ENCODE measurements around the gene GRAMD1A. TPM values are rescaled to one million over a fixed set of nuclear protein-coding genes. Genes with fewer than 3 reads are reported as not detected.
A peak's percentile ranks its signal among the peaks of the same experiment; 100 is the strongest.
"Not testable (repeated sequence)": the region's sequence is repeated elsewhere in the genome, so short reads cannot be mapped to it uniquely, and the experiment has no call there.

GRAMD1A gene
- total RNA-seq, 1 donor from 2014 or later = 79.6 TPM

DNA sequence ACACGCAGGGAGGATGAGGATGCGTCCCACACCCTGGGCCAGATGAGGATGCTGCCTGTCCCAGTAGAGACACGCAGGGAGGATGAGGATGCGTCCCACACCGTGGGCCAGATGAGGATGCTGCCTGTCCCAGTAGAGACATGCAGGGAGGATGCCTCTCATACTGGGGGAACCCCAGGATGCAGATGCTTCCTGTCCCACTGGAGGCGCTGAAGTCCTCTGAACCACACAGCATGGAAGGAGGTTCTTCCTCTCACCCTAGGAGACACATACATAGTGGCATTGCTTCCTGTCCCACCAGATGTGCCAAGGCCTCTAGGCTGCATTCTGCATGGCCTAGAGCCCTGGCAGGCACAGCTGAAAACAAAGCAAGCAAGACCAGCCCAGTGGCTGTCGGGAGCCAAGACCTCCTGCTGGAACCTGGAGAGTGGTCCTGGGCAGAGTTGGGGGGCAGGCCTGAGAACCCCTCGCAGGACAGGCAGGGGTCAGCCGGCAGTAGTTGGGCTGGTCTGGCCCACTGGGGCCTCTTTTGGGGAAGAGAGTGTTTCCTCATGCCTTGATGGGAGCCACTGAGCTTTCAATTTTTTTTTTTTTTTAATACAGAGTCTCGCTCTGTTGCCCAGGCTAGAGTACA is 45.7 kb downstream of the GRAMD1A start:
- peak; percentile 46 for TF ChIP-seq CTCF (conservative IDR thresholded peaks at IDR 0.05)
- Mint-ChIP-seq H3K36me3 (no peaks in the 10 kb centered on the region), H3K4me3 (no peak overlapping the region), H3K9me3 (no peaks in the 10 kb centered on the region), H3K27ac (no peak overlapping the region), H3K4me1 (ENCODE audit: unreplicated experiment) (peaks cover 12% of the 10 kb centered on the region), H3K27me3 (no peaks in the 10 kb centered on the region)
- no peak for DNase-seq (ENCODE audit: extremely low spot score, unreplicated experiment)

GRCh38 chr19:35046461-35046860 is 46.3 kb downstream of the GRAMD1A start:
- H3K4me3 Mint-ChIP-seq = no peak overlapping the region
- H3K9me3 Mint-ChIP-seq = no peaks in the 10 kb centered on the region
- H3K27me3 Mint-ChIP-seq = no peaks in the 10 kb centered on the region
- TF ChIP-seq CTCF (conservative IDR thresholded peaks at IDR 0.05) = no peak
- H3K4me1 Mint-ChIP-seq (ENCODE audit: unreplicated experiment) = peaks cover 12% of the 10 kb centered on the region
- no peaks in the 10 kb centered on the region for H3K36me3 Mint-ChIP-seq
- H3K27ac Mint-ChIP-seq = no peak overlapping the region
- no peak for DNase-seq (ENCODE audit: extremely low spot score, unreplicated experiment)

DNA sequence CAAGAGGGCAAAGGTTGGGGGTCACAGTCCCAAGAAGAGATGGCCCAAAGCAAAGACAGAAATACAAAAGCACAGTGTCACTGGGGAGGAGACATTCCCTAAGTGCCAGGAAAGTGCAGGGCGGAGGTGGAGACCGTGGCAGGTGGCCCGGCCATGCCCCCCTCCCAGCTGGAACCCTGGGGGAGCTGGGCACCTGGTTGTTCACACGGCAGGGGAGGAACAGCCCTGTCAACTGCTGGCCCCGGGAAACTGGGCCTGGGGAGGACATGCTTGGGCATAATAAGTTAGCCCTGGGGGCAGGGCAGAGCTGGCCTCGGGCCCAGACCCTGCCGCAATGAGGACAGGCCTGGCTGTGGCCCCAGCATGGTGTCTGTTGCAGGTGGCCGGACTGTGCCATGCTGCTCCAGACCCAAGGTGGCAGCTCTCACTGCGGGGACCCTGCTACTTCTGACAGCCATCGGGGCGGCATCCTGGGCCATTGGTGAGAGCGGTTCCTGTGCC is 48.8 kb downstream of the GRAMD1A start:
- Mint-ChIP-seq H3K36me3 (no peaks in the 10 kb centered on the region), H3K9me3 (no peaks in the 10 kb centered on the region), H3K4me1 (ENCODE audit: unreplicated experiment) (peaks cover 11% of the 10 kb centered on the region), H3K27me3 (no peaks in the 10 kb centered on the region), H3K4me3 (no peak overlapping the region), H3K27ac (no peak overlapping the region)
- TF ChIP-seq CTCF (conservative IDR thresholded peaks at IDR 0.05) = no peak
- no peak for DNase-seq (ENCODE audit: extremely low spot score, unreplicated experiment)

- no peaks in the 10 kb centered on the region for H3K27me3 Mint-ChIP-seq
- TF ChIP-seq CTCF (conservative IDR thresholded peaks at IDR 0.05) = no peak
- no peaks in the 10 kb centered on the region for H3K9me3 Mint-ChIP-seq
- no peak overlapping the region for H3K27ac Mint-ChIP-seq
- no peak overlapping the region for H3K4me3 Mint-ChIP-seq
- peaks cover 6% of the 10 kb centered on the region for H3K4me1 Mint-ChIP-seq (ENCODE audit: unreplicated experiment)
- no peaks in the 10 kb centered on the region for H3K36me3 Mint-ChIP-seq
- DNase-seq (ENCODE audit: extremely low spot score, unreplicated experiment) = no peak
Measured at GRCh38 chr19:35049456-35049855, 49.3 kb downstream of the GRAMD1A start.

GRCh38 chr19:35050662-35051061 is 50.5 kb downstream of the GRAMD1A start:
- not testable (repeated sequence) for H3K27ac Mint-ChIP-seq; H3K4me1 Mint-ChIP-seq (ENCODE audit: unreplicated experiment); H3K9me3 Mint-ChIP-seq; DNase-seq (ENCODE audit: extremely low spot score, unreplicated experiment); H3K4me3 Mint-ChIP-seq; H3K27me3 Mint-ChIP-seq; H3K36me3 Mint-ChIP-seq

DNA sequence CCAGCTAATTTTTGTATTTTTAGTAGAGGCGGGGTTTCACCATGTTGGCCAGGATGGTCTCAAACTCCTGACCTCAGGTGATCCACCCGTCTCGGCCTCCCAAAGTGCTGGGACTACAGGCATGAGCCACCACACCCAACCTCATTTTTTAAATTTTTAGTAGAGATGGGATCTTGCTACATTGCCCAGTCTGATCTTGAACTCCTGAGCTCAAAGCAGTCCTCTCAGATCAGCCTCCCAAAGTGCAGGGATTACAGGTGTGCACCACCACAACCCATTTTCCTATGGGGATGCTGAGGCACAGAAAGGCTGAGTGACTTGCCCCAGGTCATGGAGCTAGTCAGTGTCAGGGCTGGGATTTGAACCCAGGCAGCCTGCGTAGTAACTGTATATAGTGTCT is 51.1 kb downstream of the GRAMD1A start:
- H3K4me1 Mint-ChIP-seq (ENCODE audit: unreplicated experiment); H3K36me3 Mint-ChIP-seq; H3K4me3 Mint-ChIP-seq; H3K27ac Mint-ChIP-seq; DNase-seq (ENCODE audit: extremely low spot score, unreplicated experiment); H3K27me3 Mint-ChIP-seq; H3K9me3 Mint-ChIP-seq: not testable (repeated sequence)

DNA sequence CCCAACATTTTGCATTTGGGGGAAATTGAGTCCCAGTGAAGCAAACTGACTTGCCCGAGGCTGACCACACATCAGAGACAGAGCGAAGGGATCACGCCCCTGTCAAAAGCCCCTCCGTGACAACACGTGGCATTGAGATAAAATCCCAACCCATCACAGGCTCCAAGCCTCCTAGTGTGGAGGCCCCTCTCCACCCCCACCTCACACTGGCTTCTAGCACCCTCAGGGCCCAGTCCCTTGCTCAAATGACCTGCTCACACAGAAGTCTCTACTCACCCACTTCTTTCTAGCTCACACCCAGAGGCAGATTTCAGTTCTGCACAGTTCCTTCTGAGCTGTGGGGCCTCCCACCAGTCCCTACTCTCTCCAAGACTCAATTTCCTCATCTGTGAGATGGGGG is 51.7 kb downstream of the GRAMD1A start:
- H3K4me1 Mint-ChIP-seq (ENCODE audit: unreplicated experiment) = peaks cover 5% of the 10 kb centered on the region
- no peak for DNase-seq (ENCODE audit: extremely low spot score, unreplicated experiment)
- no peak for TF ChIP-seq CTCF (conservative IDR thresholded peaks at IDR 0.05)
- no peaks in the 10 kb centered on the region for H3K36me3 Mint-ChIP-seq
- no peak overlapping the region for H3K4me3 Mint-ChIP-seq
- no peak overlapping the region for H3K27ac Mint-ChIP-seq
- peaks cover 4% of the 10 kb centered on the region for H3K27me3 Mint-ChIP-seq
- H3K9me3 Mint-ChIP-seq = no peaks in the 10 kb centered on the region

Measured in type B pancreatic cell (in vitro differentiated cells).